ENCODE measurements around the gene EMCN. TPM values are rescaled to one million over a fixed set of nuclear protein-coding genes. Genes with fewer than 3 reads are reported as not detected.

The EMCN gene
- total RNA-seq, 1 donor from 2014 or later = 1.8 TPM

DNA sequence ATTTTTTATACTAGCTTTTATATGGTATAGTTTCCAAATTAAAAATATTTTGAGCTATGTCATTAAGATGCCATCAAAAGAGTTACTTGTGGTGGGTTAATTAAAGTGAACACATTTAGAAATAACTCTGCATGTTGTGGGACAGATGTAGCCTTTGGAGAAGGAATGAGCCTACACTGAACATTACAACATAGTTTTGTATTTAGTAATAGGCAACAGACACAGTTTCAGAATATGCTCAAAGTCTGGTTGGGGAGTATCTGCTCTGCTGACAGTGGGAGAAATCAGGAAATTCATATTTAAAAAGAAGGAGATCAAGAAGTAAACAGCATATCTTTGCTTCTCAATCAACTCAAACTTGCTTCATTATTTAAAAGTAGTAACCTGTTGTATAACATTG lies 23.7 kb downstream of the EMCN start:
- no peak for DNase-seq (ENCODE audit: low spot score)
- no peak for ATAC-seq

DNA sequence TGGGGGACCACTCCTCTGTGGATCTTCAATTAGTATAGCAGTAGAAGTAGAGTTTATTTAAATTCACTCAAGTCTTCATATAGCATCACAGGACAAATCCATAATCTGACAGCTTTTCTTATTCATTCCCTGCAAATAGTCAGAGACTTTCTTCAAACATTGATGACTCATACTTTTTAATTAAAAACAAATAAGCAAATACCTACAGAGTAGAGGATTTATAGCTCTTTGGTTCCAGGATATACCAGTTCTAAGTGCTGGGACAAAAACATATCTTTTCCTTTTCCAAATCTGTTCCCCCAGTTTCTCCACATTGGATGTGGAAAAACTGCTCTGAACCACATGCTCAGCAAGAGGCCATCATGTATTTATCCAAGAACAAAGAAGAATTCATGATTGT lies 24.1 kb downstream of the EMCN start:
- ATAC-seq (no peak), DNase-seq (ENCODE audit: low spot score) (no peak)

DNA sequence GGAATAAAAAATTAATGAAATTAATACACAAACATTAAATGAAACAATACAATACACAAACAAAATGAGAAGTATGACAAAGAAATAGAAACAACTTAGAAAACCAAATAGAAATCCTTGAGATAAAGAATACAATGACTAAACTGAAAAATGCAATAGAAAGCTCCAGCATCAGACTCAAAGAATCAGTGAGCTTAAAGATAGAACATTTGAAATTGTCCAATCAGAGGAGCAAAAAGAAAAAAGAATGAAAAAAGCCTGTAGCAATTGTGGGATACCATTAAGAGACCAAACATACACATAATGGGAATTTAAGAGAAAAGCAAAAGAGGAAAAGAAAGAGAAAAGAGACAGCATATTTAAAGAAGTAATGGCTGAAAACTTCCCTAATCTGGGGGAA lies 25.7 kb downstream of the EMCN start:
- no peak for ATAC-seq
- no peak for DNase-seq (ENCODE audit: low spot score)

DNA sequence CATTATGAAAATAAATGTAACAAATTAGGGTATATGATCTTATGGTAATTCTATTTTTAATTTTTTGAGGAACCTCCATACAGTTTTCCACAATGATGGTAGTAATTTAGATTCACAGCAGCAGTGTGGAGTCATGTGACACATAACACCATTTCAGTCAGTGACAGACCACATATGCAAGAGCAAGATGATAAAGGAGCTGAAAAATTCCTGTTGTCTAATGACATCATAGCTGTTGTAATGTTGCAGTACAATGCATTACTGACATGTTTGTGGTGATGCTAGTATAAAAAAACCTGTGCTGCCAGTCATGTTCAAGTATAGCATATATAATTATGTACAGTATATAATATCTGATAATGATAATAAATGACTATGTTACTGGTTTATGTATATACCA lies 28.5 kb downstream of the EMCN start:
- no peak for ATAC-seq

DNA sequence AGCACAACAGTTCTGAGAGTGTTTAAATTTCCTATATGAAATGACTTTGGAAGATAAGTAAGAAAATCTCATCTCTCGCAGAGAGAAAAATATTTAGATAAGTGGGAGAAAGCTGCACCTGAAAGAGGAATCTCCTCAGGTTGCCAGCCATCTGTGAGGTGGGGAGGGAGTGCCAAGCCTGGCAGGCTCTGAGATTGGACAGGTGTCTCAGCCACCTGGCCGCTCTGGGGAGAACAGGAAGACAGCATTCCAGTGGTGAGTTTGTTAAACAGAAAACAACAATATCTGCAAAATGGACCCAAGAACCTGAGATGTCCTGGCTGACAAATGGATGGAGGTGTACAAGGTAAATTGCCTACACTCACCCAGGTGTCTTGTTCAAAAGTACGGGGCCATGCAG lies 31.3 kb downstream of the EMCN start:
- no peak for DNase-seq (ENCODE audit: low spot score)

More for the DNA sequence above, 28.5 kb downstream of the EMCN start:
- no peak for DNase-seq (ENCODE audit: low spot score)

DNA sequence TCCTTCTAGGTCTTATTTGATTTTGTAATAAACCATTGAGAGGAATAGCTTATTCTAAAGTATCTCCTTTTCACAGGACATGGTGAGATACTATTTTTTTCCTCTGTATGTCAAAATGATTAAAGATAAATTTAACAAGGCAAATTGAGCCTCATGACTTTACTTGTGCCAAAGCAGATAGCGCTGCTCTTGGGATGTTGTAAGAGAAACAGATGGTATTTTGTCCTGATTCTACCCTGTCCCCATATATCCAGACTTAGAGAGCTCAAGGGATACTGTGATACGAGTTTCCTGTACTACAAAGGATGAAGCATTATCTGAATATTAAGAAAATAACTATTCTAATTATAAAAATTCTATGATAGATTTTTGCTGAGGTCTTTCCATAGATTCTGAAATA lies 34.0 kb downstream of the EMCN start:
- DNase-seq (ENCODE audit: low spot score) (no peak), ATAC-seq (no peak)

More for the DNA sequence above, 31.3 kb downstream of the EMCN start:
- no peak for ATAC-seq

DNA sequence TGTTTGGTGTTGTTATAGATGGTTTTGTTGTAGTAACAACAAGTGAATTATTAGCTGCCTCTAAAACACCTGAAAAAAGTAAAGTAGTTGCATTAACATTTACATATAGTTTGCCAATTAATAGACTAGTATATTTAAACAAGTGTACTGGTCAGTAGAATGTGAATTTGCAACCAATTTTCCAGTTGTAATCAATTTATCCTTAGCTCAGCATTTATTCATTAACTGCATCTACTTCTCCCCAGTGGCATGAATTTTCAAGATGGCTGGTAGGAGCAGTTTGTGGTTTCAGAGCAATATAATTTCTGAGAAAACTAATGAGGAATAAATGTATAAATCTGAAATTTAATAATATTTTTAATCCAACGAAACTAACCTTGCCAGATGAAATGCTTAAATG lies 37.9 kb downstream of the EMCN start:
- DNase-seq (ENCODE audit: low spot score) (no peak), ATAC-seq (no peak)

DNA sequence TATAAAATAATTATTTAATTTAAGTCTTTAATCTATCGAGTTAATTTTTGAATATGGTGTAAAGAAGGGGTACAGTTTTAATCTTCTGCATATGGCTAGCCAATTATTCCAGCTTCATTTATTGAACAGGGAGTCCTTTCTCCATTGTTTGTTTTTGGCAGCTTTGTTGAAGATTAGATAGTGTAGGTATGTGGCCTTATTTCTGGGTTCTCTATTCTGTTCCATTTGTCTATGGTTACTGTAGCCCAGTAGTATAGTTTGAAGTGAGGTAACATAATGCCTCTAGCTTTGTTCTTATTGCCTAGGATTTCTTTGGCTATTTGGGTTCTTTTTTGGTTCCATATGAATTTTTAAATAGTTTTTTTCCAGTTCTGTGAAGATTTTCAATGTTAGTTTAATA lies 48.3 kb downstream of the EMCN start:
- no peak for DNase-seq (ENCODE audit: low spot score)
- no peak for ATAC-seq

DNA sequence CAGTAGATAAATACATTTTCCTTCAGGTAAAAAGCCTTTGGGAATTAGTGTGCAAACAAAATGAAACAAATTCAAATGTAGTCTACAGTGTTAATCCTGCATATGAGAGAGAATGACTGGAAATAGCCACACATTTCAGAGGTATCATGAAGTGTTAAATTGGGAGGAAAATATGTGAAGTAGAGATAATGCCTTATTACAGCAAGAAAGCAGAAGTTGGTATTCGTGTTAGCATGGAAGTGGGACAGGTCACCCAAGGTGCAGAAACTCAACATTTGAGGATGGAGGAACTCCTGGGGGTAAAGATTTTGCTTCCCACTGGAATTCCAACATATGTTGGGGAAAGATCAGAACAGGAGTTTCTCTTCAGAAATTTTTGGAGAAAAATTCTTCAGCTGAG lies 51.3 kb downstream of the EMCN start:
- no peak for DNase-seq (ENCODE audit: low spot score)
- ATAC-seq = no peak

DNA sequence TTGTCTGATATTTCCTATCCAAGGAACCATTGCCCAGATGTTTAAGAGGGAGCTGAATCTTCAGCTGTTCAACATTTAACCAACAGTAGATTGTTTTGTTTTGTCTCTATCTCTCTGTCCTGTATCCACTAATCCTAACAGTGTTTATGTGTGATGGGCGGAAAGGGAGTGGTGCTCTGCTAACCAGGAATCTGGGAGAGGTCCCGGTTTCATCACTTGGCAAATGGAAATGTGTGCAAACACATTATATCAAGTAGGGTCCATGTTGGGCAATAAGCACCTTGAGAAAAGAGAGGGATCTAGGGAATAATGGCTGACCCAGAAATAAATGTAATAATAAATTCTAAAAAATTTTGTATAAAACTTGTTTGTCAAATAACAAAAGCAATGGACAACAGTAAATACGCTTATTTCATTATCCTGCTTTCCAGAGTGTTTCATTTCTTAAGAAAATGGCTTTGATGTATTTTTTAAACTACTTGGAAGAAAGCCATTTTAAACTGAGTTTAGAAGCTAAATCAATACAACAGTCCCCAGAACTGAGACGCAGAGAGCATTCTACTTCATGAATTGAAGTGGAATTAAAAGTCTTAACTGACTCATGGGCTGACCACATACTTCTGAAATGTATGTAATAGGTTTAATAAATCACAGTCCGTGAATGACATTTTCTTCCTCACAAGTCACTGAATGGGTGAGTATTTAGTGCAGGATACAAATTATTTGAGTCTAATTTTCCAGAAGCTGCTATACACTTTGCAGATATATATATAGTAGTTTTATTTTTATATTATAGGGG lies 55.8 kb downstream of the EMCN start:
- ATAC-seq = no peak
- no peak for DNase-seq (ENCODE audit: low spot score)

DNA sequence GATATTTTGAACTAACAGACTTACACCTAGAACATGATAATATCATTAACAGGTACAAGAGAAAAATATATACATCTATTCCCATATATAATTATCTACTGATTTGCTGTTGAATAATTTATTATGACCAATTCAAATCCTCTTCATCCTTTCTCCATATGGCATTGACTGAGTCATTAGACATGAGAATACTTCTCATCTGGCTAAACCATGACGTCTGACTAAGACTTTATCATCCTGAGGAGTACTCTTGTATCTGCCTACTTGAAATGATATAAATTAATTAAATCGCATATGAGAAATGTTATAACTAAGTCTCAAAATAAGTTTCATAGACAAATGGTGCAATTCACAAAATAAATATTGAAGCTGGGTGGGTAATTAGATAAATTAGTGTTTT lies 67.4 kb downstream of the EMCN start:
- no peak for DNase-seq (ENCODE audit: low spot score)
- ATAC-seq = no peak

DNA sequence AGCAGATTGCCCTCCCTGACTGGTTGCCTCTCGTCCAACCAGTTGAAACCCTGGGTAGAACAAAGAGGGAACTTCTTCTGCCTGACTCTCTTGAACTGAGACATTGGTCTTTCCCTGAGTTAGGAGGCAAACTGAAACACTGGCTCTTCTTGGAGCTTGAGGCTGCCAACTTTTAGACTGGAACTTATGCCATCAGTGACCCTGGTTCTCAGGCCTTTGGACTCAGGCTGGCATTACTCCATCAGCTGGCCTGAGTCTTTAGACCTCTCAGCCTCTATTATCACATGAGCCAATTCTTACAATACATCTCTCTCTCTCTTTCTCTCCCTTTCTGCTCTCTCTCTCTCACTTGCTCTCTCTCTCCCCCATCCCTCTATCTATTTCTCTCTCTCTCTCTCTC lies 86.4 kb downstream of the EMCN start:
- ATAC-seq = peak; percentile 82
- DNase-seq (ENCODE audit: low spot score) = no peak

DNA sequence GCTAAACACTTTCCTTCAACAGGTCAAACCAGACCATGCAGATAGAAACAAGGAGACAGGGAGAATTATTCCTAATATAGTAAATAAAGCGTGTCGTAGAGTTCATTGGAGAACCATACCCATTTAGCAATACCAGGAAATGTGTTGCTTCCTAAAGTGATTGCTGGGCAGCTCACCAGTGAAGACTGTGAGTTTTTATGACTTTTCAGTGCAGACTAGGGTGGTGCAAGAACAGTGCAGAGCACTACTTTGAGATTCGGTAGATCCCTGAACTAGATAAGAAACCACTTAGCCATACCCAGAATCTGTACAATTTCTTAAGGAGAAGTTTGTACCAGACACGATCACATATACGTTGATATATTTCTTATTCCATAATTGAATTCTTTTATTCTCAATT lies 87.4 kb downstream of the EMCN start:
- no peak for ATAC-seq
- no peak for DNase-seq (ENCODE audit: low spot score)

DNA sequence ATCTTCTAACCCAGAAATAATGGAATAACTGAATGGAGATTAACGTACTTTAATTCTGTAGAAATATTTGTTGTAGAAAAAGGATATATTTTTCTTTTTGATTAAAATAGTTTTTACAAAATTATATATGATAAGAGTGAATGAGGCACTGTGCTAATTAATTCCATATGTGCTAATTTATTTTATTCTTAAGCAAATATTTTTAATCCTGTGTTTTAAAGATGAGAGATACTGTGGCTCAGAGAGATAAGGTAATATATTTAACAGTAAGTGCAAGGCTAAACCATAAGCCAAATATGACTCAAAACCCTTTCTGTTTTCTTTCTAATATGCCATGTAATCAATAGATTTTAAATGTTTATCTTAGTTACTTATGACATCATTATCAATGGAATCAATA lies 88.2 kb downstream of the EMCN start:
- ATAC-seq = no peak
- no peak for DNase-seq (ENCODE audit: low spot score)

DNA sequence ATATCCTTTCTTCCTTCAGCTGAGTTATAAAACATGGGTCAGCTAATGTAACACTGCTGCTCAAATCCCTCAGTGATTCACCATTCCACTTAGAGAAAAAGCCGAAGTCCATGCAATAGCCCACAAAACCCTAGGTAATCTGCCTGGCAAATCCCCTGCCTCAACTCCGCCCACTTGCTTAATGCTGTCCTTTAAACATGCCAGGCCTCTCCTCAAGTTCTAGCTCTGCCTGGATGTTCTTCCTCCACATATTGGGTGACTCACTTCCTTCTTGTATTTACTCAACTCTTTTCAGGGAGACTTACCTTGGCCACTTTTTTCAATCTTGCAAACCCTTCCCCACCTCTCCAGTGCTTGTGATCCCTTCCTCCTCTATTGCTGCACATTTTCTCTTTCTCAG lies 89.8 kb downstream of the EMCN start:
- no peak for DNase-seq (ENCODE audit: low spot score)

DNA sequence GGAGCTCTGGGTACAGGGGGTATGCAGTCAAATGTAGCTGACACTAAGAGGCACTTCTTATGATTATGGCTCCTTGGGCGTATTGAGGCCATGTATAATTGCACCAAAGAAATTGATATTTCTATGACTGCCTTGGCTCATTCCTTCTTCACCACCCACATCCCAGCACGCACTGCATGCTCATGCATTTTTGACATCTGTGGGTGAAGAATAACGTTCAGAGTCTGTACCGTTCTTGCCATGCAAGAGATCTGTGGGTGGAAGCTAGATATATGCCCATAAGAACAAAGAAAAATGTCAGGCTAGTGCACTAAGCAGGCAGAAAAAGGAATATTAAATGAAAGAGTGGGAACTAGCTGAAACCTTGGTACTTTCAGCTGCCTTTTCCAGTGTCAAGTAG lies 93.4 kb downstream of the EMCN start:
- no peak for ATAC-seq
- DNase-seq (ENCODE audit: low spot score) = no peak

More for the DNA sequence above, 89.8 kb downstream of the EMCN start:
- ATAC-seq = no peak

DNA sequence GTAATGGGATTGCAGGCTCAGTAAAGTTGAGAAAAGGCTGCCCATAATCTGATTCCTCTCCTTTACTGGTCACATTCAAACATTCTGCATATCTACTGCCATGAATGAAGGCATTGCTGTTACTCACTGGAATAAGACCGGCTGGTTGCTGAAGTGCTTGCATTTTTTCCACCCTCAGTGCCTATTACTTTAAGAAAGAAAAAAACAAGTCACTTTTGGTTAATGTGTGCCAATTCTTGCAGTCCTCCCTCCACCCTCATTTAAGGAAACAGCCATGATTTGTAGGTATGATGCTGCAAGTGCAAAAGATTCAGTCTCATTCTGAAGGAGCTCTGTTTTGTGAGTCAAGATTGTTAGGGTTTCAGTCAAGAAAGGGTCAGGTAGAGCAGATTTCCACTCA lies 94.9 kb downstream of the EMCN start:
- ATAC-seq = no peak
- DNase-seq (ENCODE audit: low spot score) = no peak

DNA sequence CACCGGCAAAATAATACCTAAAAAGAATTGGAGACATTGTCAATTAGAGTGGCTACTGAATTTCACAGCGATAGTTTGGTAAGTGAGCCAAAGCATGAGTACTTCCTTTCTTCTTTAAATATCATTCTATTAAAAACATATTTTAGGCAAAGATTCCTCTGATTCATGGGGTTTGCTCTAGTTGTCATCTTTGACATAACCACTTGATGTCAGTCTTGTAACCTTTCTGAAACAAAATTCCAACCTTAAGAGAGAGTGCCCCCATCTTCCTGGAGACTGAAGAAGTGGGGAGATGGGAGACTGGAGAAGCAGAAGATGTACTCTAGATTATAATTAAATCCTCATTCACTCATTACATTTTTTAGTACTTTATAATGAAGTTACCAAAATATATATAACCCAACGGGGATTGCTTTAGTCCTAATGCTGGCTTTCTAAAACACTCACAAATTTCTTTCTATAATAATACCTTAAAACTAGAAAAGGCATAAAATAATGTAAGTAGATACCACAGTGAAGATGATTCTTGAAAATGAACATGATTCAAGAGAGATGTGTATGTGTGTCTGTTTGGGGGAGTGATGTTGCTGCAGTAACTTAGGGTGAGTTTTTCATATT lies 96.4 kb downstream of the EMCN start:
- DNase-seq (ENCODE audit: low spot score) (no peak), ATAC-seq (peak; percentile 32)

DNA sequence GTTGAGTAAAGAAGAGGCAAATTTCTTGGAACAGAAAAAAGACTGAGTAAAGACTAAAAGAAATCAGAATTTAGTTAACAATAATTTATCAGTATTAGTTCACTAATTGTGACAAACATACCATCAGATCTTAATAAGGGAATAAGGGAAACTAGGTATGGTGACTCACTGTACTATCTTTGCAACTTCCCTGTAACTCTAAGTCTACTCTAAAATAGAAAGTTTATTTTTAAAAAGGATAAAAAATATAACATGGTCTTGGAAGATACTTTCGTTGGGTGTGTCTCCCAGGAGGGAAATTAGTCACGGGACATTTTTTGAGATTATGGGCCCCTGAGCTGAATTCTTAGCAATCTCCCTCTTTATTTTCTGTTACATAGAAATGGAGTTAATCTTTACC lies 97.3 kb downstream of the EMCN start:
- no peak for DNase-seq (ENCODE audit: low spot score)
- ATAC-seq = no peak

DNA sequence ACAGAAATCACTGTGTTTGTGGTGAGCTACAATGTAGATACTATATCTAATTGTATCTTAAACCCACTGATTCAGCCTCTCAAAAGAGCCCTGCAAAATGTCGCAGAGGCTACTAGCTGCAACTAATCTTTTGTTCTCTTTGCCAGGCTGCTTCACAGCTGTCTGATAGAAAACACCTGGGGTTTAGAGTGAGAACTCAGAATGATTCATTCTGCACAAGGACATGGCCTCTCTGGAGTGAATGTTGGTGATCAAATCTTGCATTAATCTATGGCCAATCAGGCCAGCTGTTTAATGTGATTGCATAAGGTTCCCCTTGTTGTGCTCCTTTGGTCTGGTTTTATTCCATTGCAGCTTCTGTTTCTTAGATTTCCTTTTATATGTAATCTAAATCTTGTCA lies 100.3 kb downstream of the EMCN start:
- no peak for DNase-seq (ENCODE audit: low spot score)
- no peak for ATAC-seq

DNA sequence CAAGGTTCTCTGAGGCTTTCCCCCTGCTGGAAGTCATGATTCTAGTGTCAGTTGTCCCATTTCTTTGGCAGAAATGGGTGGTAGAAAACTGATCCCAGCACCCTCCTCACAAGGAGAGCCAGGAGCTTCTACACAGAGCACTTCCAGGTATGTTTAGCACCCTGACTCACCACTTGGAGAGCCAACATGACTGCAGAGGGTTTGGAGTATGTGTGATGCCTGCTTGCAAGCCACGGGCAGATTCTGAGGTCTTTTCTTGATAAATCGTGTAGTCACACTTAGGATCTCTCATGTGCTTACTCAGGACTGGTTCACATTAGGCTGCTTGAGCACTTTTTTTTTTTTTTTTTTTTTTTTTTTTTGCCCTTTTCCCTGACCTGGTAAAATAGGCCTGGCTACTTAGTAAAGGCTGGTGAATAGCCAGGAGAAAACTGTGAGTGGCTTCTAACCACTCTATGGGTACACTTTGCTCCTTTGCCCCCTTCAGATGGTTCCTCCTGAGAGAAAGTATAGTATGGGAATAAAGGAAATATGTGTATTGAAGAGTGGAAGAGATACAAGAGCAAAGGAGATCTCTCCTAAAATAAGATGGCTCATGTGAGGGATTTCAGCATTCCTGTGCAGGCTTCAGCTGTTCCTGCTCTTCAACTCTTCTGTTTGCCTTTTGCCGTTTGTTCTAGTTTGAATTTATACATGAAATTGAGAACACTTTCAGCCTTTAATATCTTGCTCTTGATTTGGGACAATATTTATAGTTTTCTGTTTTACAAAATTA lies 103.6 kb downstream of the EMCN start:
- no peak for DNase-seq (ENCODE audit: low spot score)
- ATAC-seq = no peak

DNA sequence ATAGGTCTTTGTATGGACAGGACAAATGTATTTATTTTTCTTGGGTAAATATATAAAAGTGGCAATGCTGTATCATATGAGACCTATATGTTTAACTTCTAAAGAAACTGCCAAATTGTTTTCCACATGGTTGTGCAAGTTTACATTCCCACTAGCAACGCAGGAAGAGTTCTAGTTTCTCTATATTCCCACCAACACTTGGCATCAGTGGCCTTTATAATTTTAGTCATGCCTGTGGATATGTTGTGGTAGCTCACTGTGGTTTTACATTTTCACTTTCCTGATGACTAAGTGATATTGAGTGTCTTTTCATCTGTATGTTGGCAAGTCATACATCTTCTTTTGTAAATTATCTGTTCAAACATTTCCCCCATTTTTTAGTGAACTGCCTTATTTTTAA lies 126.0 kb downstream of the EMCN start:
- no peak for ATAC-seq
- no peak for DNase-seq (ENCODE audit: low spot score)

All from left lobe of liver (tissue), 2 donors.